A549 (cell line): ENCODE results near the gene GPSM1.

Experiments used
- CTCF ChIP-seq: fragments of >200 bp; sonication (Bioruptor Twin); formaldehyde crosslinking; IDR thresholded peaks from 3 replicates; pipeline ENCODE4 v1.5.1; 2016
- JUN ChIP-seq, 2 experiments: fragments of >200 bp; sonication (Bioruptor Twin); formaldehyde crosslinking; IDR thresholded peaks; 2 replicates in 1 of 2; 3 replicates in 1 of 2; pipeline ENCODE4 v1.6.1; 2016 to 2017
- POLR2AphosphoS2 ChIP-seq: conservative IDR thresholded peaks from 2 replicates; pipeline ENCODE4 v1.6.1; 2012; ENCODE audit warnings: low read length, improper control_type of control experiment, inconsistent platforms

- TF ChIP-seq CTCF (no peak), JUN (IDR thresholded peaks at IDR 0.05) (no peak), POLR2AphosphoS2 (no peak)
These were observed 43.0 kb upstream of the GPSM1 start for GRCh38 chr9:136284311-136284710.
